Endothelial cell (in vitro differentiated cells): Measurements from ENCODE around the gene FAM107B. TPM values are rescaled to one million over a fixed set of nuclear protein-coding genes. Genes with fewer than 3 reads are reported as not detected.

Source experiments
- DNase-seq: peaks from one replicate; pipeline ENCODE4 v3.0.0; 2021; ENCODE audit warnings: low spot score
- H3K27ac Mint-ChIP-seq: one replicate; pipeline ENCODE4 v1.8.0; 2021; ENCODE audit warnings: mixed read lengths, inconsistent platforms; ENCODE audit not compliant: unreplicated experiment
- H3K27me3 Mint-ChIP-seq: one replicate; pipeline ENCODE4 v1.8.0; 2021; ENCODE audit warnings: mild to moderate bottlenecking, moderate library complexity, mixed read lengths, inconsistent platforms; ENCODE audit not compliant: unreplicated experiment
- H3K36me3 Mint-ChIP-seq: one replicate; pipeline ENCODE4 v1.8.0; 2021; ENCODE audit warnings: mild to moderate bottlenecking, low read depth, mixed read lengths, inconsistent platforms; ENCODE audit not compliant: unreplicated experiment
- H3K4me1 Mint-ChIP-seq: one replicate; pipeline ENCODE4 v1.8.0; 2021; ENCODE audit warnings: mild to moderate bottlenecking, mixed read lengths, inconsistent platforms; ENCODE audit not compliant: unreplicated experiment
- H3K4me3 Mint-ChIP-seq: one replicate; pipeline ENCODE4 v1.8.0; 2021; ENCODE audit warnings: mild to moderate bottlenecking, mixed read lengths, inconsistent platforms; ENCODE audit not compliant: unreplicated experiment
- H3K9me3 Mint-ChIP-seq: one replicate; pipeline ENCODE4 v1.8.0; 2021; ENCODE audit warnings: mixed read lengths, inconsistent platforms; ENCODE audit not compliant: unreplicated experiment
- CTCF ChIP-seq: fragments of 200-600 bp; sonication (generic); IDR thresholded peaks from one replicate; pipeline ENCODE4 v1.5.0; 2021; ENCODE audit warnings: antibody characterized with exemption; ENCODE audit not compliant: unreplicated experiment
- total RNA-seq: library from RNA; stranded (reverse); fragmentation: NEBNext Ultra II Directional; extraction: Animal tissue kit (Norgen Biotek cat#: 25700); gene quantifications from one replicate; pipeline ENCODE4 v1.2.1, GENCODE V29; 2021; ENCODE audit not compliant: unreplicated experiment

Gene FAM107B
- total RNA-seq, 1 donor from 2014 or later: 462 TPM

- H3K27ac Mint-ChIP-seq: no peak overlapping the region
- H3K27me3 Mint-ChIP-seq: peaks cover 1% of the 10 kb centered on the region
- no peaks in the 10 kb centered on the region for H3K9me3 Mint-ChIP-seq
- DNase-seq: no peak
- peaks cover 13% of the 10 kb centered on the region for H3K4me1 Mint-ChIP-seq
- no peak for TF ChIP-seq CTCF
- no peaks in the 10 kb centered on the region for H3K36me3 Mint-ChIP-seq
- H3K4me3 Mint-ChIP-seq: no peak overlapping the region
Measured at GRCh38 chr10:14810969-14811953, 36.6 kb upstream of the FAM107B start.

- TF ChIP-seq CTCF: no peak
- Mint-ChIP-seq H3K27me3 (peaks cover 1% of the 10 kb centered on the region), H3K9me3 (no peaks in the 10 kb centered on the region), H3K27ac (no peak overlapping the region), H3K4me3 (no peak overlapping the region), H3K36me3 (no peaks in the 10 kb centered on the region), H3K4me1 (peaks cover 15% of the 10 kb centered on the region)
- DNase-seq: no peak
Measured at GRCh38 chr10:14806318-14806717, 31.6 kb upstream of the FAM107B start.

- Mint-ChIP-seq H3K4me1 (peaks cover 28% of the 10 kb centered on the region), H3K9me3 (no peaks in the 10 kb centered on the region), H3K4me3 (no peak overlapping the region)
Measured at GRCh38 chr10:14803827-14804226, 29.1 kb upstream of the FAM107B start.

GRCh38 chr10:14801723-14802122 is 27.0 kb upstream of the FAM107B start:
- Mint-ChIP-seq H3K36me3 (no peaks in the 10 kb centered on the region), H3K4me3 (no peak overlapping the region), H3K9me3 (no peaks in the 10 kb centered on the region), H3K27ac (no peak overlapping the region), H3K4me1 (peaks cover 39% of the 10 kb centered on the region), H3K27me3 (peaks cover 2% of the 10 kb centered on the region)
- TF ChIP-seq CTCF: no peak
- DNase-seq: peak; percentile 10

More at GRCh38 chr10:14803827-14804226, 29.1 kb upstream of the FAM107B start:
- no peak for TF ChIP-seq CTCF
- DNase-seq: no peak
- Mint-ChIP-seq H3K27ac (no peak overlapping the region), H3K36me3 (no peaks in the 10 kb centered on the region), H3K27me3 (peaks cover 3% of the 10 kb centered on the region)

GRCh38 chr10:14800397-14800796 is 25.7 kb upstream of the FAM107B start:
- DNase-seq: no peak
- no peak overlapping the region for H3K27ac Mint-ChIP-seq
- no peak overlapping the region for H3K4me3 Mint-ChIP-seq
- H3K27me3 Mint-ChIP-seq: peaks cover 2% of the 10 kb centered on the region
- no peak for TF ChIP-seq CTCF
- H3K4me1 Mint-ChIP-seq: peaks cover 42% of the 10 kb centered on the region
- H3K9me3 Mint-ChIP-seq: no peaks in the 10 kb centered on the region
- H3K36me3 Mint-ChIP-seq: no peaks in the 10 kb centered on the region
